ENCODE results near the gene GFI1B. TPM values are rescaled to one million over a fixed set of nuclear protein-coding genes. Genes with fewer than 3 reads are reported as not detected.

The GFI1B gene
- total RNA-seq, 1 donor from 2014 or later = not detected

DNA sequence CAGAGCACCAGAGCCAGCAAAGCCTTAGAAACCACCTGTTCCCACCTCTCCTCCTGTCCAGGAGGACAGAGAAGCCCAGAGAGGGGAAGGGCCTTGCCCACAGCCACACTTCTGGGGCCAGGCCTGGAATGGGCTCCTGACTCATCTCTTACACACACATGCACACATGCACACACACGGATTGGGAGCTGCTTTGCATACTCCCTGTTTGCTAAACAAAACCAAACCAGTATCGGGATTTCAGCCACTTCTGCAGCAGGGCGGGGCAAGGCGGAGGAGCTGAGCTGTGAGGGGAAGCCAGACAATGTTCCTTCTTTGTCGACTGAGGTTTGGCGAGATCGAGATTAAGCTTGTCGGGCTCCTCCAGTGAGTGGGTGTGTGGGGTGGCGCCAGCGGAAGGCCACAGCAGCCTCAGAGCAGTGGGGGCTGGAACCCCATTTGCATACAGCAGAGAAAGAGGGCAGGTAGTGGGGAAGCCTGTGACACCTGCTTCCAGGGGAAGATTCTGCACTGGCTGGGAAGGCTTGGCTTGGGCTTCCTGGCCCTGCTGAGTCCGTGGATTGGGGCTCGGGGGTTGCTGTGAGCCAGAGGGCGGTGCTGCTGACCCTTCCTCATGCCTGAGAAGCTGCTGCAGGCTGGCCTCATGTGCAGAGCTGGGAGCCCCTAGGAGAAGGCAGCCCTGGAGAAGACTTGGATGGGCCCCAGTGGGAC, 16.1 kb downstream of the GFI1B start:
- Histone ChIP-seq H2AFZ (replicated peaks) (peak overlapping the region; percentile 30), H4K20me1 (ENCODE audit: low read depth) (no peaks in the 10 kb centered on the region), H3K27me3 (peaks cover under 1% of the 10 kb centered on the region), H3K4me3 (no peak overlapping the region), H3F3A (ENCODE audit: low read depth) (no peaks in the 10 kb centered on the region), H3K4me2 (peak overlapping the region; percentile 0), H3K36me3 (no peaks in the 10 kb centered on the region), H3K4me1 (peaks cover 9% of the 10 kb centered on the region), H3K9me3 (ENCODE audit: low read depth) (no peaks in the 10 kb centered on the region), H3K27ac (no peak overlapping the region), H3K79me2 (ENCODE audit: low read depth) (no peaks in the 10 kb centered on the region), H3K9ac (no peak overlapping the region)
- Mint-ChIP-seq H3K36me3 (no peaks in the 10 kb centered on the region), H3K27me3 (ENCODE audit: insufficient read depth, low read depth) (peaks cover 15% of the 10 kb centered on the region), H3K4me3 (no peak overlapping the region), H3K4me1 (peaks cover 10% of the 10 kb centered on the region), H3K27ac (no peak overlapping the region), H3K9me3 (peaks cover 2% of the 10 kb centered on the region)
- TF ChIP-seq, protein P1, sequence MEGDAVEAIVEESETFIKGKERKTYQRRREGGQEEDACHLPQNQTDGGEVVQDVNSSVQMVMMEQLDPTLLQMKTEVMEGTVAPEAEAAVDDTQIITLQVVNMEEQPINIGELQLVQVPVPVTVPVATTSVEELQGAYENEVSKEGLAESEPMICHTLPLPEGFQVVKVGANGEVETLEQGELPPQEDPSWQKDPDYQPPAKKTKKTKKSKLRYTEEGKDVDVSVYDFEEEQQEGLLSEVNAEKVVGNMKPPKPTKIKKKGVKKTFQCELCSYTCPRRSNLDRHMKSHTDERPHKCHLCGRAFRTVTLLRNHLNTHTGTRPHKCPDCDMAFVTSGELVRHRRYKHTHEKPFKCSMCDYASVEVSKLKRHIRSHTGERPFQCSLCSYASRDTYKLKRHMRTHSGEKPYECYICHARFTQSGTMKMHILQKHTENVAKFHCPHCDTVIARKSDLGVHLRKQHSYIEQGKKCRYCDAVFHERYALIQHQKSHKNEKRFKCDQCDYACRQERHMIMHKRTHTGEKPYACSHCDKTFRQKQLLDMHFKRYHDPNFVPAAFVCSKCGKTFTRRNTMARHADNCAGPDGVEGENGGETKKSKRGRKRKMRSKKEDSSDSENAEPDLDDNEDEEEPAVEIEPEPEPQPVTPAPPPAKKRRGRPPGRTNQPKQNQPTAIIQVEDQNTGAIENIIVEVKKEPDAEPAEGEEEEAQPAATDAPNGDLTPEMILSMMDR (IDR thresholded peaks at IDR 0.05) = no peak
- TF ChIP-seq EZH2phosphoT487 (IDR thresholded peaks at IDR 0.05) = no peak
- TF ChIP-seq EZH2 (IDR thresholded peaks at IDR 0.05) = no peak
- peak; percentile 45 for DNase-seq (ENCODE audit: low spot score)

DNA sequence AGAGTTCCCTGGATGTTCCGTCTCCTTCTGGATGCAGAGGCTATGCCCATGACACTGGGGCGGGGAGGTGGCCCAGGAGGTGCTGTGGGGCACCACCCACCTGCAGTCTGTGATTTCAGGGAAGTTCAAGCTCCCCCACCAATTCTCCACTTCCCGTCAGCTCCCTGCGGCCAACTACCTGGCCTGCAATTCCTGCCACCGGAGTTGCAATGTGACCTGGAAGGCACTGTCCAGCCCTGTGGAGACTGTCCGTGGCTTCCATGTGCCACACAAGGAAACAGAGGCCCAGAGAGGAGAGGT, 16.6 kb downstream of the GFI1B start:
- H3K36me3 ChIP-seq = no peaks in the 10 kb centered on the region
- Mint-ChIP-seq H3K27me3 (ENCODE audit: insufficient read depth, low read depth) (peaks cover 15% of the 10 kb centered on the region), H3K9me3 (peaks cover 2% of the 10 kb centered on the region), H3K4me3 (no peak overlapping the region), H3K27ac (no peak overlapping the region), H3K4me1 (peaks cover 10% of the 10 kb centered on the region), H3K36me3 (no peaks in the 10 kb centered on the region)
- H3K27me3 ChIP-seq = peaks cover 5% of the 10 kb centered on the region
- H3K79me2 ChIP-seq (ENCODE audit: low read depth) = no peaks in the 10 kb centered on the region
- no peak overlapping the region for H3K4me3 ChIP-seq
- no peaks in the 10 kb centered on the region for H3F3A ChIP-seq (ENCODE audit: low read depth)
- H3K9me3 ChIP-seq (ENCODE audit: low read depth) = no peaks in the 10 kb centered on the region
- no peak overlapping the region for H3K9ac ChIP-seq
- H4K20me1 ChIP-seq (ENCODE audit: low read depth) = no peaks in the 10 kb centered on the region
- H2AFZ ChIP-seq (replicated peaks) = peak overlapping the region; percentile 30
- no peak for DNase-seq (ENCODE audit: low spot score)
- H3K4me2 ChIP-seq = peak overlapping the region; percentile 0
- H3K4me1 ChIP-seq = peaks cover 9% of the 10 kb centered on the region
- TF ChIP-seq EZH2 (IDR thresholded peaks at IDR 0.05) (no peak), EZH2phosphoT487 (IDR thresholded peaks at IDR 0.05) (no peak)
- TF ChIP-seq, protein P1 (IDR thresholded peaks at IDR 0.05) = no peak
- no peak overlapping the region for H3K27ac ChIP-seq

DNA sequence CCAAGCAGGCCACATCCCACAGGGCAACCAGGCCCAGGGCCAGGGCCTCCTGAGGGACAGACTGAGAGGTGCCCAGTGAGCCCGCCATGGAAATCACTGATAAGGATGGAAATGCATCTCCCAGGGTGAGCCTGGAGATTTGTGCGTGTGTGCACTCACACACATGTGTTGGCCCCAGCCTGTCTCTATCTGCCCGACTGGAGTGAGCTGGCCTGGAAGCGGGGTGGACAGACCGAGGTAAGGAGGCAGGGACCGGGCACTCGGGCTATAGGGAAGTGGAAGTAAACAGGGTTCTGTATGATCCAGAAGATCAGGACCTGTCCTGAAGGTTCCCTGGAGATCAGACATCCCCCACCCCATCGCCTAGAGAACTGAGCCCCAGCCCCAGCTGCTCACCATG, 17.4 kb downstream of the GFI1B start:
- no peaks in the 10 kb centered on the region for H3K9me3 Mint-ChIP-seq
- Histone ChIP-seq H3K4me2 (no peak overlapping the region), H3K4me1 (peaks cover 9% of the 10 kb centered on the region), H3K36me3 (no peaks in the 10 kb centered on the region), H3F3A (ENCODE audit: low read depth) (peaks cover 5% of the 10 kb centered on the region), H3K79me2 (ENCODE audit: low read depth) (no peaks in the 10 kb centered on the region), H2AFZ (replicated peaks) (no peak overlapping the region), H3K27me3 (peaks cover 12% of the 10 kb centered on the region), H3K9ac (no peak overlapping the region), H3K27ac (no peak overlapping the region), H3K4me3 (no peak overlapping the region), H4K20me1 (ENCODE audit: low read depth) (no peaks in the 10 kb centered on the region), H3K9me3 (ENCODE audit: low read depth) (no peaks in the 10 kb centered on the region)
- peaks cover 12% of the 10 kb centered on the region for H3K27me3 Mint-ChIP-seq (ENCODE audit: insufficient read depth, low read depth)
- no peak overlapping the region for H3K27ac Mint-ChIP-seq
- no peak overlapping the region for H3K4me3 Mint-ChIP-seq
- no peaks in the 10 kb centered on the region for H3K36me3 Mint-ChIP-seq
- no peak for DNase-seq (ENCODE audit: low spot score)
- TF ChIP-seq EZH2 (IDR thresholded peaks at IDR 0.05) (no peak), EZH2phosphoT487 (IDR thresholded peaks at IDR 0.05) (no peak)
- TF ChIP-seq, protein P1 (IDR thresholded peaks at IDR 0.05) = no peak
- peaks cover 10% of the 10 kb centered on the region for H3K4me1 Mint-ChIP-seq

Data from neural progenitor cell (in vitro differentiated cells).